H9 (cell line): Measurements from ENCODE around the gene COL19A1. TPM values are rescaled to one million over a fixed set of nuclear protein-coding genes. Genes with fewer than 3 reads are reported as not detected.

Source experiments
- DNase-seq: peaks from one replicate; pipeline ENCODE4 v3.0.0-alpha.2; 2017
- H2AFZ ChIP-seq: one replicate; pipeline ENCODE4 v1.6.1; 2013; ENCODE audit warnings: mild to moderate bottlenecking, low read length, control low read depth, moderate library complexity
- H2AK5ac ChIP-seq: 2 replicates; pipeline ENCODE4 v1.6.1; 2013; ENCODE audit warnings: low read length, control low read depth, mixed read lengths; ENCODE audit not compliant: insufficient read length
- H2BK120ac ChIP-seq: one replicate; pipeline ENCODE4 v1.6.1; 2013; ENCODE audit warnings: low read depth, mild to moderate bottlenecking, low read length, control low read depth, inconsistent platforms; ENCODE audit not compliant: poor library complexity, severe bottlenecking
- H2BK12ac ChIP-seq: 2 replicates; pipeline ENCODE4 v1.6.1; 2013; ENCODE audit warnings: low read length, control low read depth, mixed read lengths, low read depth; ENCODE audit not compliant: insufficient read length
- H2BK15ac ChIP-seq: 2 replicates; pipeline ENCODE4 v1.6.1; 2013; ENCODE audit warnings: low read depth, low read length, control low read depth
- H2BK20ac ChIP-seq: one replicate; pipeline ENCODE4 v1.6.1; 2013; ENCODE audit warnings: low read depth, mild to moderate bottlenecking, low read length, control low read depth, inconsistent platforms; ENCODE audit not compliant: poor library complexity, severe bottlenecking
- H2BK5ac ChIP-seq: 2 replicates; pipeline ENCODE4 v1.6.1; 2013; ENCODE audit warnings: low read length, control low read depth, mixed read lengths; ENCODE audit not compliant: insufficient read length
- H3K14ac ChIP-seq: 2 replicates; pipeline ENCODE4 v1.6.1; 2013; ENCODE audit warnings: low read length, control low read depth; ENCODE audit not compliant: insufficient read depth
- H3K18ac ChIP-seq: 2 replicates; pipeline ENCODE4 v1.6.1; 2013; ENCODE audit warnings: low read depth, mild to moderate bottlenecking, mixed read lengths, low read length, control low read depth; ENCODE audit not compliant: insufficient read length
- H3K23ac ChIP-seq: 2 replicates; pipeline ENCODE4 v1.6.1; 2013; ENCODE audit warnings: low read length, control low read depth, mixed read lengths, low read depth; ENCODE audit not compliant: insufficient read length
- H3K23me2 ChIP-seq: 2 replicates; pipeline ENCODE4 v1.6.1; 2013; ENCODE audit warnings: low read depth, mild to moderate bottlenecking, mixed read lengths, low read length, control low read depth; ENCODE audit not compliant: insufficient read length, poor library complexity, severe bottlenecking
- H3K27ac ChIP-seq: 2 replicates; pipeline ENCODE4 v1.5.1; 2013; ENCODE audit warnings: low read length, control low read depth, mixed read lengths, low read depth; ENCODE audit not compliant: insufficient read length
- H3K27me3 ChIP-seq: 2 replicates; pipeline ENCODE4 v1.6.1; 2013; ENCODE audit warnings: low read length, control low read depth, inconsistent platforms; ENCODE audit not compliant: insufficient read depth
- H3K4ac ChIP-seq: 2 replicates; pipeline ENCODE4 v1.6.1; 2013; ENCODE audit warnings: low read depth, mild to moderate bottlenecking, control low read depth, inconsistent platforms, low read length, moderate library complexity
- H3K4me1 ChIP-seq: 2 replicates; pipeline ENCODE4 v1.6.1; 2013; ENCODE audit warnings: low read length, control low read depth, inconsistent platforms; ENCODE audit not compliant: insufficient read depth
- H3K4me2 ChIP-seq: 2 replicates; pipeline ENCODE4 v1.6.1; 2013; ENCODE audit warnings: low read length, control low read depth, mixed read lengths; ENCODE audit not compliant: insufficient read length, insufficient read depth
- H3K56ac ChIP-seq: 2 replicates; pipeline ENCODE4 v1.6.1; 2013; ENCODE audit warnings: low read depth, mild to moderate bottlenecking, mixed read lengths, low read length, control low read depth; ENCODE audit not compliant: insufficient read length
- H3K79me1 ChIP-seq: 2 replicates; pipeline ENCODE4 v1.6.1; 2013; ENCODE audit warnings: low read depth, mild to moderate bottlenecking, moderate library complexity, low read length, control low read depth, inconsistent platforms; ENCODE audit not compliant: insufficient read depth, poor library complexity, severe bottlenecking
- H3K79me2 ChIP-seq: 2 replicates; pipeline ENCODE4 v1.6.1; 2013; ENCODE audit warnings: low read length, control low read depth, inconsistent platforms; ENCODE audit not compliant: insufficient read depth
- H3K9ac ChIP-seq: 2 replicates; pipeline ENCODE4 v1.6.1; 2013; ENCODE audit warnings: low read length, control low read depth, mixed read lengths; ENCODE audit not compliant: insufficient read length; ENCODE audit errors: extremely low read depth
- H3K9me3 ChIP-seq: one replicate; pipeline ENCODE4 v1.6.1; 2013; ENCODE audit warnings: low read depth, low read length, inconsistent platforms; ENCODE audit not compliant: control insufficient read depth
- H3T11ph ChIP-seq: one replicate; pipeline ENCODE4 v1.6.1; 2013; ENCODE audit warnings: mild to moderate bottlenecking, low read length, control low read depth, inconsistent platforms
- H4K20me1 ChIP-seq: one replicate; pipeline ENCODE4 v1.6.1; 2013; ENCODE audit not compliant: control insufficient read depth, insufficient read length, insufficient read depth
- H4K5ac ChIP-seq: 2 replicates; pipeline ENCODE4 v1.6.1; 2013; ENCODE audit warnings: low read depth, mild to moderate bottlenecking, mixed read lengths, low read length, control low read depth; ENCODE audit not compliant: insufficient read length
- H4K8ac ChIP-seq: replicated peaks from 2 replicates; pipeline ENCODE4 v1.6.1; 2013; ENCODE audit warnings: low read length, control low read depth, mixed read lengths, low read depth; ENCODE audit not compliant: insufficient read length
- H4K91ac ChIP-seq: 2 replicates; pipeline ENCODE4 v1.6.1; 2013; ENCODE audit warnings: low read depth, mild to moderate bottlenecking, moderate library complexity, mixed read lengths, low read length, control low read depth; ENCODE audit not compliant: insufficient read length
- H3K27ac Mint-ChIP-seq, 3 experiments: 2 replicates in 2 of 3; 3 replicates in 1 of 3; pipeline ENCODE4 v1.8.0; 2020 to 2021; ENCODE audit warnings: mixed read lengths in 3 of 3, mild to moderate bottlenecking in 1 of 3, moderate library complexity in 1 of 3
- H3K27me3 Mint-ChIP-seq: 2 replicates; pipeline ENCODE4 v1.8.0; 2021; ENCODE audit warnings: low read depth, mild to moderate bottlenecking, moderate library complexity, mixed read lengths
- H3K36me3 Mint-ChIP-seq, 3 experiments: 2 replicates in 2 of 3; 3 replicates in 1 of 3; pipeline ENCODE4 v1.8.0; 2020 to 2021; ENCODE audit warnings: low read depth in 3 of 3, mixed read lengths in 3 of 3; ENCODE audit not compliant: insufficient read depth in 1 of 3
- H3K4me1 Mint-ChIP-seq, 2 experiments: 2 replicates each; pipeline ENCODE4 v1.8.0; 2020; ENCODE audit warnings: mixed read lengths in 2 of 2
- H3K4me3 Mint-ChIP-seq, 2 experiments: 2 replicates in 1 of 2; 3 replicates in 1 of 2; pipeline ENCODE4 v1.8.0; 2020 to 2021; ENCODE audit warnings: mild to moderate bottlenecking in 2 of 2, mixed read lengths in 2 of 2, moderate library complexity in 1 of 2
- H3K9me3 Mint-ChIP-seq, 2 experiments: 2 replicates in 1 of 2; 3 replicates in 1 of 2; pipeline ENCODE4 v1.8.0; 2020; ENCODE audit warnings: mild to moderate bottlenecking in 2 of 2, mixed read lengths in 2 of 2, moderate library complexity in 1 of 2
- WGBS: extraction: QIAGEN DNeasy Blood & Tissue Kit; methylation state at CpG from one replicate; pipeline ENCODE4 v1.1.7; 2013; ENCODE audit warnings: missing lambda C conversion rate, low lambda C conversion rate, mixed read lengths; ENCODE audit not compliant: insufficient read length; ENCODE audit errors: extremely low coverage; 5-methylcytosine and 5-hydroxymethylcytosine counted together
- total RNA-seq: library from RNA; stranded (reverse); gene quantifications from 2 replicates; pipeline ENCODE4 v1.2.1, GENCODE V29; 2021
- TF ChIP-seq, protein P1 (sequence below): fragments of 200-600 bp; sonication (generic); conservative IDR thresholded peaks from 3 replicates; pipeline ENCODE4 v1.8.0; 2021; ENCODE audit warnings: antibody characterized with exemption, mild to moderate bottlenecking

The COL19A1 gene
- total RNA-seq, 1 experiment from 2014 or later = not detected

GRCh38 chr6:69866770-69867638, 648 bp downstream of the COL19A1 start:
- Histone ChIP-seq H3K4ac (no peak overlapping the region), H3K79me2 (no peaks in the 10 kb centered on the region), H4K20me1 (no peaks in the 10 kb centered on the region), H3K56ac (no peak overlapping the region), H3K4me2 (peak overlapping the region; percentile 85), H3K79me1 (no peaks in the 10 kb centered on the region), H3K27me3 (peaks cover 16% of the 10 kb centered on the region; the same call in 1 of the 2 replicates), H2AK5ac (no peak overlapping the region), H3K9ac (no peak overlapping the region), H2BK15ac (no peak overlapping the region), H3K4me1 (no peaks in the 10 kb centered on the region), H2BK12ac (no peak overlapping the region), H3K23ac (no peak overlapping the region), H3T11ph (no peak overlapping the region), H3K14ac (no peak overlapping the region), H3K23me2 (peaks cover 13% of the 10 kb centered on the region), H4K91ac (no peak overlapping the region), H2AFZ (no peak overlapping the region), H2BK120ac (no peak overlapping the region), H2BK5ac (no peak overlapping the region), H3K27ac (no peak overlapping the region), H4K8ac (no peak overlapping the region), H2BK20ac (no peak overlapping the region), H4K5ac (no peak overlapping the region), H3K9me3 (no peaks in the 10 kb centered on the region), H3K18ac (no peak overlapping the region)
- no peaks in the 10 kb centered on the region for H3K9me3 Mint-ChIP-seq
- no CpG with 5 or more reads among the region's 80 CpGs for WGBS
- H3K4me3 Mint-ChIP-seq = peak overlapping the region; percentile 63 to 90
- TF ChIP-seq, protein P1, sequence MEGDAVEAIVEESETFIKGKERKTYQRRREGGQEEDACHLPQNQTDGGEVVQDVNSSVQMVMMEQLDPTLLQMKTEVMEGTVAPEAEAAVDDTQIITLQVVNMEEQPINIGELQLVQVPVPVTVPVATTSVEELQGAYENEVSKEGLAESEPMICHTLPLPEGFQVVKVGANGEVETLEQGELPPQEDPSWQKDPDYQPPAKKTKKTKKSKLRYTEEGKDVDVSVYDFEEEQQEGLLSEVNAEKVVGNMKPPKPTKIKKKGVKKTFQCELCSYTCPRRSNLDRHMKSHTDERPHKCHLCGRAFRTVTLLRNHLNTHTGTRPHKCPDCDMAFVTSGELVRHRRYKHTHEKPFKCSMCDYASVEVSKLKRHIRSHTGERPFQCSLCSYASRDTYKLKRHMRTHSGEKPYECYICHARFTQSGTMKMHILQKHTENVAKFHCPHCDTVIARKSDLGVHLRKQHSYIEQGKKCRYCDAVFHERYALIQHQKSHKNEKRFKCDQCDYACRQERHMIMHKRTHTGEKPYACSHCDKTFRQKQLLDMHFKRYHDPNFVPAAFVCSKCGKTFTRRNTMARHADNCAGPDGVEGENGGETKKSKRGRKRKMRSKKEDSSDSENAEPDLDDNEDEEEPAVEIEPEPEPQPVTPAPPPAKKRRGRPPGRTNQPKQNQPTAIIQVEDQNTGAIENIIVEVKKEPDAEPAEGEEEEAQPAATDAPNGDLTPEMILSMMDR = no peak; the same call in 2 of the 3 replicates
- H3K27me3 Mint-ChIP-seq = peaks cover 64% of the 10 kb centered on the region
- peaks cover 19% of the 10 kb centered on the region in 2 experiments for H3K4me1 Mint-ChIP-seq
- no peaks in the 10 kb centered on the region for H3K36me3 Mint-ChIP-seq
- H3K27ac Mint-ChIP-seq = no peak overlapping the region
- DNase-seq = peak; percentile 62
